Measurements from ENCODE around the gene DMD.

Gene DMD

DNA sequence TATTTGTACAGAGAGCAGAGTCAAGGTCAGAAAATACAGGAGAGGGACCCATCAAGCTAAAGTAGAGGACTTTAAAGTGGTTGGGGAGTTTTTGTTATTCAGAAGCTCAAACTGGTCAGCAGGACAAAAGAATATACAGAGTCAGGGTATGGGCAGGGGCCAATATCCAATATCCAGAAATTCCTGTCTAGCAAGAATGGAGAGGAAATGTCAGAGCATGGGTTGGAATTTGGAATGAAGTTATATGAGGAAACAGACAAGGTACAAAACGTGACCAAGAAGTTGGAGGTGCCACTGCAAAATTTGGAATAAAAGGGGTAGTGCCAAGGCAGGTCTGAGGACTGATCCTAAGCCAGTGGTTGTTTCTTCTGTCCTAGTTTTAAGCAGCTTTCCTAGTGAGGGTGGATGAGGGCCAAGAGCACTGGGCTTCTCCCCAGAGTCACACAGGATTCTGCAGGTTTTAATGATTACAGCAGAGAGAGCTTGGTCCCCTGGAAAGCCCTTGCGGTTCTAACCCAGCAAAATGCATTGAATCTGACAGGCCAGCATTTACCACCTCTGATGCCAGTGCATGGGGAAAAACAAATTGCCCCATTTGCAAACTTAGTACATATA, 1834.8 kb downstream of the DMD start:
- no peak for DNase-seq

DNA sequence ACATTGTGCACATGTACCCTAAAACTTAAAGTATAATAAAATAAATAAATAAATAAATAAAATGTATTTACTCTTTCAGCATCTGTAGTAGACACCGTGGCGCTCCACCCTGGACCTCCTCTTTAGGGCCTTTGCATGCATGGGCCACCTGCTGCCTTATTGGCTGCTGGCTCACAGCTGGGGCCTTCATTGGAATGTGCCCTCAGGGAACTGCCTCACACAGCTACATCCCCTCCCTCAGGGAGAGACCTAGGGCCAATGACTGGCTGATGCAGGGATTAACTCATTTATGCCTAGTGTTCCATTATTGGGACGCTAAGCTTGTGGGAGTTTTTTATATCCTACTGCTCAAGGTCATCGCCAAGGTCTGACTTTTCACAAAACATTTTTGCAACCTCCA, 1836.6 kb downstream of the DMD start:
- DNase-seq: no peak

DNA sequence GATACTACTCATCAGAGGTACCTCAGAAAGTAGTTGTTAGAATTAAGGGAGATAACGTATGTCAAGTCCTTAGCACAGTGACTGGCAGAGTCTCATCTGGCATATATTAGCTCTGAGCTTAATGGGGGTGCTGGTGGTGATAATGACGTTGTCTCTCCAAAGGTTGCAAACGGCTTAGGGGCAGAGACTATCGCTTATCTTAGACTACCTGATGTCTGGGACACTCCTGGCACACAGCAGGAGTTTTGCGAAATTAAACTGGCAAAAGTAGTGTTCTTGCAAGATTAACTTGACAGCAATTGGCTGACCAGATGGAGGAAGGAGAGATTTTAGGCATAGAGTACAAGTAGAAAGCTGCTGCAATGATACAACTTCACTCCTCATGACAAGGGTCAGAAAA, 1839.4 kb downstream of the DMD start:
- DNase-seq: no peak

DNA sequence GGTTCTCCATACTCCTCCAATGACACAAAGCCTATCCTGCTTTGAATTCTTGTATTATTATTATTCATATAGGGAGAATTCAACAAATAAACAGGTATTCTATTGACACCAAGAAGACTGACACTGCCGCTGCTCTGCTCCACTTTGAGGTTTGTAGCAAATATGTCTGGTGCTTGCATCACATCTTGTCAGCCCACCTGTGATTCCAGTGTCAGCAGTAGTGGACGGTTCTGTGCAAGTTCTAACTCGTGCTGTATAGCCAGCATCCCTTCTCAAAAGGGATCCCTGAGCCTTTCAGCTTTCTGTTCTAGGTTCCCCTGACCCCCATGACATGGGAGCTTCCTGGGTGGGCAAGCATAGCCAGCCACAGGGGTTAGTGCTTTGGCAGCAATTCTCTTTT, 1843.5 kb downstream of the DMD start:
- DNase-seq: no peak

DNA sequence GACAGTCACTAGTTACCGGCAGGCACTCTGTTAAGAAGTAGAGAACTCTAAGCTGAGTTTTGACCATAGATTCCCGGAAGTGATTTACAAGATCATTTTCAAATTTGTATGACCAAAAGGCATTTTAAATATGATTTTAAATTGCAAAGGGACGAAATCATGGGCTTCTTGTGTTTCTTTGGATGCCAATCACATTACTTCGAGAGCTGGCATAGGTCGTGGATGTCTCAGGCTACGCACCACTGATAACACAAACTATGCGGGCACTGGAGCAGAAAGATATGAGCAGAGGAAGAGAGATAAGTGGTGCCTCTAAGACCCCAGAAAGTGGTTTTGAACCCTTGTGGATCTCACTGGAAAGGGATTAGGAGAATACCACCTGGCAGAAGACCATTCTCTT, 1845.3 kb downstream of the DMD start:
- DNase-seq: no peak

DNA sequence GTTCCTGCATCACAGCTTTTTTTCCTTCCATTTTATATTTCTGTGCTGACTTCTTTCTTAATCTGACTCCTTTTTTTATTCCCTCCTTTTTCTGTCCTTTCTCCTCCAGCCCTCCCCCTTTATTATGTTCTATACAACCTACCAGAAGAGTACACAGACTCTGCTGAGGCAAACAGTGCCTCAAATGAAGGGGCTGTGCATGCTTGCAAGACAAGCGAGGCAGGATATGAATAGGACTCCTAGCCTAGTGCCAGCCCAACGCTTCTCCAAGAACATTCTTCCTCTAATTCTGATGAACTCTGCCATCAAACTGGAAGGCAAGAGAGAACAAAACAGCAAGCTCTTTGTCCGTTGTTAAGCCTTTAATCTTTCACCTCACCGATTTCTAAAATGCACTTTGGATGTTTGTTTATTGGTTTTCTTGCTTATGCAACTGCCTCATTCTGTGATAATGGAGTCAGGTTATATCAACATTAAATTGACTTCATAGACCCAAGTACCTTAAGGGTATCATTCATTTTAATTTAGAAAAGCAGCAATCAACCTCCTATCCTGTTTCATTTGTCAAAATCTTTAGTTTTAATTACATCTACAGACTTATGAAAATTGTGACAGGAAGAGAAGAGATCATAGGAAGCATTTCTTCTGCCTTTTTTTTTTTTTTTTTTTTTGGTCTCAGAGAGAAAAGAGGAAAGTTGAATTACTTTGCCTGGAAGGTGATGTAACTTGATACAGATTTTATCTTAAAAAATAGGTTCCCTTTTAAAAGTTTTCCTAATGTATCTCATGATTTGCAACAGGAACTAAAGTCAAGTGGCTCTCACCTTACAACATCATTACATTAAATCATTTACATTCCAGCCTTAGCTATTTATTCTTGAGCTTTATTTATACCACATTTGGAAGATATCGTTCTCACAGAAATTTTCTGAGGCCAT, 1854.8 kb downstream of the DMD start:
- DNase-seq: no peak

DNA sequence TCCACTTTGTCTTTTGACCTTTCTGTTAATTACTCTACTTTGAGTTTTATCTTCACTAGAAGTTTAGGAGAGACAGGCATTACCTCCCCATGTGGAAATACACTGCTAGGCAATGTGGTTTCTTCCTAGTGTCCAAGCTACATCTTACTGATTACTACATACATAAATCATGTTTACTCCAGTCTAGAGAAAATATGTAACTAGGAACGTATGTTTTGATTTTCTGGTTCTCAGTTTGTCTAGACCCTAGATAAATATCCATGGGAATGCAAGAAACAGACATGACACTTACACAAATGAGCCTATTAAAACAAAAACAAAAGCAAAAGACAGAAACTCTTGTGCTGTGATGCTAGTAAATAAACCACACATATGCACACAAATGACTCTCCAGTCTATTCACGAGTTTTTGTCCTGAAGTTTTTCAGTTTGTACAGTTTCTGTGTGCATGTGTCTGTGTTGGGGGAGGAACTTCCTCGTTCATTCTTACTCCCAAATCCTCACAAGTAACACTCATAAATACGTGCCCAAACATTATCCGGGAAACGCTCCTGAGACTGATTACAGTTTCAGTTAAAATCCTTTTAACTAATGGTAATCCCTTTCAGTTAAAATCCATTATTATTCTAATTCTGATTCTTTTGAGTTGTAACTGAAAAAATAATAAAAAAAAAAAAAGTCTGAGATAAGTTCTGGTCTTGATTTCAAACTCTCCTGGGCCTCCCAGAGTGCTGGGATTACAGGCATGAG, 1856.0 kb downstream of the DMD start:
- no peak for DNase-seq

DNA sequence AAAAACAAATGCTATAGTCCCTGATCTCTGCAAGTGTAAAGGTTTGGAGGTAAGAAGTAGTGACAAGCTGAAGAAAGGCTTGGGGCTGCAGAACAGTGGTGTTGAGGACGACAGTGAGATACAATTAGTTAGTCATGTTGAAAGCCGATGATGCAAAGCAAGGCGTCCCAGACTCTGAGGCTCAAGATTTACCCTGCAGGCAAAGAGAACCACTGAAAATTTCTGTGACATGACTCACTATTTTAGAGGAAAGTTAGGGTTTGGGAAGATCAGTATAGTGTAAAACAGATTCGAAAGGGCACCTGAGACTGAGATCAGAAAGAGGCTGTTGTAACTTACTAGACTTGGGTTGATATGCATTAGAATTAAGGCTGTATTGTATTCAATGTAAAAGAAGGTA, 1858.3 kb downstream of the DMD start:
- DNase-seq: no peak

DNA sequence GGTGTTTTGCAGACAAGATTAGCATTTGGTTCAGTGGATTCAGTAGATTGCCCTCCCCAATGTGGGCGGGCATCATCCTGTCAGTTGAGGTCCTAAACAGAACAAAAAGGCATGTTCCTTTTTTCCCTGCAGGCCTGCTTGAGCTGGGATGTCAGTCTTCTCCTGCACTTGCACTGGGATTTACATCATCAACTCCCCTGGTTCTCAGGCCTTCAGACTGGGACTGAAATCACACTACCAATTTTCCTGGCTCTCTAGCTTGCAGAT, 1860.6 kb downstream of the DMD start:
- DNase-seq: no peak

DNA sequence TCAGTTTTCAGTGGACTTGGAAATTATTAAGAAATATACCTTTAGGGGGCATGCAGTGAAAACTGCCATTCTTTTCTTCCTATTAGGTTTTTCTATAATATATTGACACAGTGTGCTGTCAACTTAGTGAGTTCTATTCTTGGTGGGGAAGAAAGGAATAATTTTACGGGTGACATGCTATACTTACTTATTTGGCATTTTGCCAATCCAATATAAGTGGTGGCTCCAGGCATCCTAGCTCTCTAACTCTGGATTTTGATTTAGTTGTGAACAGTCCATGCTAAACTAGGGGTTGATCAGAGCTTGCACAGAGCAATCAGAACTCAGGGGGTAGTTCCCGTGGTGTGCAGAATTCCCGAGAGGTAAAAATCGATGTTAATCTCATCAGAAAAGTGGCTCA, 1861.8 kb downstream of the DMD start:
- DNase-seq: no peak

DNA sequence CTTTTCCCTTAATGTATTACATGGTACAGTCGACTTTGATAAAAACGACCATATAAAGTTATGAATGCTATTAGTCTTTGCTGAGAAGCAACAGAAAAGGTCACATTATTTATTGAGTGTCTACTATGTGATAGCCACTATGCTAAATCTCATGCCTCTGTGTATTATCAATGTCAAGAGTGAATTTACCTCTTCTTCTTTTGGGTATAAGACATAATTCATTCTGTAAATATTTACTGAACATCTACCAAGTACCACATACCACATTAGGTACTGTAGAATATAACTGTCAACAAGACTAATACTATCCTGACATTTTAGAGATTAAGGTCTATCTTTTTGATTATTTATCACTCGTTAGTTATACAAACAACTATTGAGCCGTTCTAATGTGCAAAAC, 1870.8 kb downstream of the DMD start:
- DNase-seq: no peak

DNA sequence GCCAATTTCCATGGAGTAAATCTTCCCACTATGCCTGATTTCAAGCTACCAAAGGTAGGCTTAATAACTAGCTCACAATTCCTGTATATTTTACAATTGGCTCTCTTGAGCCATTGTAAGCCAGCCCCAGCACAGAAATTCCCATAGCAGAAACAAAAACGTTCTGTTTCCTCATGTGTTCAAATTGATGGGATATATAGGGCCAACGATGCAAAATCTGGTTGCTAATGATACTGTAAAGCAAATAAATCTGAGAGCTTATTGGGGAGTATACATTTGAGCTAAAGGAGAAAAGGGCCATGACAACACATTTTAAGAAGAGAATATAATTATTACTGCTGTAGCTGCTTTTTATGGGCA, 1872.4 kb downstream of the DMD start:
- DNase-seq: no peak

DNA sequence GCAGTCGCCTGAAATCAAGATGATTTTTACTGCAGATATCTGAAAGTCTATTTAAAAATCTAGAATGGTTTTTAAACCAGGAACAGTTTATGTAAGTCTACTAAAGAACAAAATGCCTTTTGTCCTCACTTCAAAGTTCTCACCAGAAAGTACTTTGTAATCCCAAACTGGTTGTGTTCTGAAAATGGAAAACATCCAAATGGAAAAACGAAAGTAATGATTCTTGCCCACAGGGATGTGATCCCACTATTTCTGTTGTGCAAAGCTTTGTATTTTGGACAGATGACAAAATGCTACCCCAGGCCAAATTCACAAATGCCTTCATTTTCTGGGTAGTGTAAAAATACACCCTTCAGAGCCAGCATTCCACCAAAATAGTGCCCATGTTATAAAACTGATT, 1874.0 kb downstream of the DMD start:
- DNase-seq: no peak

DNA sequence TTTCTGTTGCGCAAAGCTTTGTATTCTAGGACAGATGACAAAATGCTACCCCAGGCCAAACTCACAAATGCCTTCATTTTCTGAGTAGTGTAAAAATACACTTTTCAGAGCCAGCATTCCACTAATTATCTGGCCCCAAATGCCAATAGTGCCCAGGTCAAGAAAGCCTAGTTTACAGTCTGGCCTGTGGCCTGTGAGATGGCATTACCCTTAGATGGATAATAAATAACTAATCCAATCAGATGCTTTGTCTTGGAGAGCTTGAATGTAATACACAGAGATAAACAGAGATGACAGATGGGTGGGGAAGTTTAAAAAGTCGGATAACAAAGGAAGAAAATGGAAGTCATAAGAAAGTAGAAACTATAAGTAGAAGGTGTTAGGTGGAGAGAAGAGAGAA, 1874.9 kb downstream of the DMD start:
- DNase-seq: no peak

DNA sequence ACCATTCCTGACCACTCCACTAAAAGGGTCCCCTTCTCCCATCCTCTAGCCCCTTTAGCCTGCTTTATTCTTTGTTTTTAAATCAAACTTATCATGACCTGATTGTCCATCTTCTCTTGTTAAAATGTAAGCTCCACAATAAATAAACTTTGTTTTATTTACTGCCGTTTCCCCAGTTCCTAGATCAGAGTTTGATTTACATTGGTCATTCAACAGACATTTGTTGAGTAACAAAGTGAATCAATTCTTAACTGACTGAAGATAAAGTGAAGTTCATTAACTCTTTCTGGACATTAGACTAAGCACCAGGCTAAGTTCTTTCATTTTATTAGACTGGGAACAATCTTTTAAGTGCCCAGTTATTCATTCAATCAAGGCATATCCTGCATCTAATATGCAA, 1876.4 kb downstream of the DMD start:
- no peak for DNase-seq

DNA sequence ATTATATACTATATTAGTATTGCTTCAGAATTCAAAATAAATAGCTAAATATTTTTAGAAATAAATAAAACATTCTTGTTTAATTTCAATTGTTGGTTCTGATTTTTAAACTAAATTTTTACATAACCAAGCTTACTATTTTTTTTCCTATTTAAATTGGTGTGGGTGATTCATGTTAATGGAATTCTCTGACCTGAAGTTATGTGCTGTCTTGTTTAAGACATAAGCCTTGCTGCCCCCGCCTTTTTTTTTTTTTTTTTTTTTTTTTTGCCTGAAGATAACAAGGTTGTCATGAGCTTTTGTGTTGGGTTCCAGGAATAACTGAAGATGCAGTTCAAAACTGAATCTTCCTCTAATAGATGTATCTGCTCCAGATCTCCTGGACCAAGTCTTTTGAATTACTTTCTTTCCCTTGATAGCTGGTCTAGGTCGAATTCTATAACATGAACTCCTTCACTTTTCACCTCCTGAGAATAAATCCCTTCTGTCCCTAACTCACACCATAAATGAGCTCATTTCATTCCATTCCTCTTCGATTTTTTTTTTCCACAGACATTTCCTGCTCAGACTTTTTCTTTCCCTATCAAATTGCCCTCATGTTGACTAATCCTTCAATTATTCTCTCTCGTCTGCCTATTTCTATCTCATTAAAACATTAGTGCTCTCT, 1878.1 kb downstream of the DMD start:
- no peak for DNase-seq

DNA sequence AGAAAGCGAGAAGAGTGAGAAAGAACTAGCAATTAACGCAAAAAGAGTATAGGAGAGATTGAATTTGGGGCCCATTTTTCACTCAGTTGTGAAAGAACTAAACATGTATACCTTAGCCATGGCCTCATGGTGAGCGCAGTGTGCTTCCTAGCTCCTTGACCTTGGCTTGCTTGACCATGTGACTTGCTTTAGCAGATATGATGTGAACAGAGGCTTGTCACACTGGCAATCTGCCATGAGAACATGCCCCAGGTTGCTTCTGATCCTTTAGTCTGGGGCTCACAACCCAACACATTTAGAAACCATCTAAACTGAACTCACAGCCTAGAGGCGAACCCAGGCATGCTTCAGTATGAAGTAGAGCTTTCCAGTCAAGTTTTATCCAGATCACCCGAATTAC, 1879.4 kb downstream of the DMD start:
- DNase-seq: no peak

DNA sequence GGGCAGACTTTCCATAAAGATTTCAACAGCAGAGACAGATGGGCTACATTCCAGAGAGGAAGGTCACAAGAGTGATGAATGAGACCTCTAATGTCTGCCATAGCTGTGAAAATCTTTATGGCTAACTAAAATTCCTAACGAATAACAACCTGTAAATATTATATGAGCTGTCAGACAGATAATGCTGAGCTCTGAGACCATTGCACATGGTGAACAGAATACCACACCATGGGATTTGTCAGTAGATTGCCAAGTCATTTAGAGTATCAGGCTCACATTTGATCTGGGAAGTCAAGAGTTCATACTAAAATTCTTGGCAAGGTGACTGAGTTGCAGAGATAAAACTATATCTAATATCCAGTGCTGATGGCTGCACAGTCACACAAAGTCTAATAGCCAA, 1880.3 kb downstream of the DMD start:
- no peak for DNase-seq

DNA sequence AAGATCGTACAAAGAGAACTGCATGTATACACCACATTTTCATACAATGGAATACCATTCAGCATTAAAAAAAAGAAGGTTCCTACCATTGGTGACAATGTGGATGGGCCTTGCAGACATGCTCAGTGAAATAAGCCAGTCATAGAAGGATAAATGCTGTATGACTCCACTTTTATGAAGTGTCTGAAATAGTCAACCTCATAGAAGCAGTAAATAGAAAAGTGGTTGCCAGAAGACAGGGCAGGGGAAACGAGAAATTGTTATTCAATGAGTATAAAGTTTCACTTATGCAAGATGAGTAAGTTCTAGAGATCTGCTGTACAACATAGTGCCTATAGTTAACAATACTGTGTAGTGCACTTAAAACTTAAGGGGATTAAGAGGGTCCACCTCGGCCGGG, 1882.1 kb downstream of the DMD start:
- no peak for DNase-seq

DNA sequence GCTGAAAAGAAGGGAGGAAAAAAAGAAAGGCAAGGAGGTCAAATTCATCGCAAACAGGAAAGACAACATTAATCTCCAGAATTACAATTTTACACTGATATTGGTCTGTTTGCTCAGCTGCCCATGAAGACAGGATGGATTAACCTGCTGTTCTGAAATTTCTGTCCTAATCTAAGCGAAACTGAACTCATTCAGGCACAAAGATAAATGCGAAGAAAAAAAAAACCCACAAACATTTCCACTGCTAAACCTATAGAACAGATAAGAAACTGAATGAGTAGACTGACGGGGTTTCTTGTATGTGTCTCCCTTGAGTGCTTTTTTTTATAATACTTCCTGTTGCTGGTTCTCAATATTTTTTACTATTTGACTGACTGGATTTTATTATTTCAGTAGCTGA, 1887.7 kb downstream of the DMD start:
- DNase-seq: no peak

DNA sequence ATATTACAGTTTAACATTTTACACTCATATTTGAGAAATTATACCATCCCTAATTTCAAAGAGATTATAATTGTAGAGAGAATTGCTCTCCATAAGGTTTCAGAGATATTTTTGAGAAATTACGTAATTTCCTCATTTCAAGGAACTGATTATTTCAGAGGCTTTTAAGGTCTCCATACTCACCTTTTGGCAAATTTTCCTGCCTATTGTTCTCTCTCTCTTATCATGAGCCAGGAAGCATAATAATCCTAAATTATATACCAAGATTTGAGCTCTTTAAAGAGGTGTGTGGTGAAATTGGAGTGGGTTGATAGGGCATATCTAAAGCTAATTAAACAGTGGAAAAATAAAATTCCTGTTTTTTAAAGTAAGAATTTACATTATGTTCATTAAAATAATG, 1890.6 kb downstream of the DMD start:
- DNase-seq: no peak

DNA sequence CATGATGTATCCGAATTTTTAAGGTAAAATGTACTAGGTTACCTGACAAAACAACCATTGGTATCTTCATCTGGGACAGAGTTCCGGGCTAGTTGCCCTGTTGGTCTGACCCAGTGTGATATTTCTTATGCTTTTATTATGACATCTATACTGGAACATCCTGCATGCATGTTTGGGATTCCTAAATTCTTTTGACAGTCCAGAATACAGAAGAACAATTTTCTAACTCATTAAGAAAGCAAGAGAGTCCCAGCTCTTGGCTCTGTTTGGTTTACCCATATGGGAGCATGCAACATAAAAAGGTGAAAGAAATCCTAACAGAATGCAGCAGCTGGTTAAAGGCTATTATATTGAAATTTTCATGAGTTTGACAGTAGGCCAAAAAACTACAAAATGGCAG, 1891.8 kb downstream of the DMD start:
- DNase-seq: no peak

DNA sequence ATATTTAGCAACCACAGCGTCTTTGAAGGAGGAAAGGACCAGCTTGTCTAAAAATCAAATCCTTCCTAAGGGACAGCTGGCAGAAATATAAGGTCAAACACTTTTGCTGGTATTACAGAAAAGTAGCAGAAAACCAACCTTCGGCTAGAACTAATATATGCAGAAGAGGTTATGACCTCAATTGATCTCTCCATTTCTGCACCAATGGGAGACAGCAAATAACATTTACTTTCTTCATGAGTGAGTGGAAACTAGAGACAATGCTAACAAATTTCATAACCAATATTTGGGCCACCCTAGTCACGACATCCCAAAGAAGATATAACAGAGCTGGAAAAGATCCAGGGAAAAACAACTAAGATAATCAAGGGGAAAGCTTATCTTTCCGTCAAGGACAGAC, 1892.5 kb downstream of the DMD start:
- no peak for DNase-seq

Data from NCI-H526 treated with DMSO at 0.1 percent for 48 hours (cell line).